ENCODE results near the gene TCEANC2. TPM values are rescaled to one million over a fixed set of nuclear protein-coding genes. Genes with fewer than 3 reads are reported as not detected.
A peak's percentile ranks its signal among the peaks of the same experiment; 100 is the strongest.
"Not testable (repeated sequence)": the region's sequence is repeated elsewhere in the genome, so short reads cannot be mapped to it uniquely, and the experiment has no call there.

The TCEANC2 gene
- polyA plus RNA-seq (ENCODE audit: insufficient read length), result 5.4 TPM

DNA sequence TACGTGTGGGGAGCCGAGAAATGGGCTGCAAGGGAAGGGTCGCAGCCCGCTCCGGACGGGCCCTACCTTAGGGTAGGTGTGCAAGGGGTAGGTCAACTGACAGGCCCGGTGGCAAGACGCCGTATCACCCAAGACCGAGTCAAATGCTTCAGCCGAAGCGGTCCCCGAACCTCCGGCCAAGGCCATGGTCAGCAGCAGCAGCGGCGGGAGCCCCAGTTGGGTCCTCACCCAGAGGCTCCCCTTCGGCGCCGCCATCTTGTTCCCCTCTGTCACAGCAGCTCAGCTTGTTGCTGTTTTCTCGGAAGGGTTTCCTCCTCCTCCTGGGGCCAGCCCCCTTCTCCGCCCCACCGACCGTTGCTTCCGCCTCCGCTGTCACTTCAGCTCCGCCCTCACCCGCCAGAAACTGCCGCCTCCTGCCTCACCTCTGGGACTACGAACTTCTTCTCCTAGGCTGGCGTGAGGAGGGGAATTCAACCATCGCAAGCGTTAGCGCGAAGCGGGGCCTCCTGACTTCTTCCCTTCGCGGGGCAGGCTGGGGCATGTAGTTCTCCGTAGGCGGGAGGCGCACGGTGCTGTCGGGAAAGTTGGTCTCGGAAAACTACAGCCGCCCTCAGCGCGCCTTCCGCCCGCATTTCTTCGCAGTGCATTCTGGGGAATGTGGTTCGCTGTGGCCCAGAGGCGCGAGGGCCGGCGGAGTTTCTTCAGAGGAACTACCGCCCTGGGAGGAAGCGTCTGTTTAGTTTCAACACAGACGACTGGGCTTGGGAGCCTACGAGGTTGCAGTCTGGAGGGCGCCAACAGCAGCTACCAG is at the start of gene TCEANC2, which contains the start of gene TMEM59:
TCEANC2 (plus strand) TSS at position 675 of the 811 bp plus-strand sequence. CDS start 815 bp downstream, outside the sequence.
TMEM59 (minus strand) TSS at position 271 of the 811 bp plus-strand sequence; CDS start at position 255, 16 bp downstream.
- DNase-seq (ENCODE audit: low read depth), result peak; percentile 98

DNA sequence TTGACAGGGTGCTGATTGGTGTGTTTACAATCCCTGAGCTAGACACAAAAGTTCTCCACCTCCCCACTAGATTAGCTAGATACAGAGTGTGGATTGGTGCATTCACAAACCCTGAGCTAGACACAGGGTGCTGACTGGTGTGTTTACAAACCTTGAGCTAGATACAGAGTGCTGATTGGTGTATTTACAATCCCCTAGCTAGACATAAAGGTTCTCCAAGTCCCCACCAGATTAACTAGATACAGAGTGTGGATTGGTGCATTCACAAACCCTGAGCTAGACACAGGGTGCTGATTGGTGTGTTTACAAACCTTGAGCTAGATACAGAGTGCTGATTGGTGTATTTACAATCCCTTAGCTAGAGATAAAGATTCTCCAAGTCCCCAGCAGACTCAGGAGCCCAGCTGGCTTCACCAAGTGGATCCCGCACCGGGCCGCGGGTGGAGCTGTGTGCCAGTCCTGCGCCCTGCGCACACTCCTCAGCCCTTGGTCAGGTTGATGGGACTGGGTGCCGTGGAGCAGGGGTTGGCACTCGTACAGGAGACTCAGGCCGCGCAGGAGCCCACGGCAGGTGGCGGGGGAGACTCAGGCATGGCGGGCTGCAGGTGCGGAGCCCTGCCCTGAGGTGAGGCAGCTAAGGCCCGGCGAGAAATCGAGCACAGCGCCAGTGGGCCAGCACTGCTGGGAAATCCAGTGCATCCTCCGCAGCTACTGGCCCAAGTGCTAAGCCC is 49.5 kb upstream of the TCEANC2 start:
- DNase-seq (ENCODE audit: low read depth), result not testable (repeated sequence)

GRCh38 chr1:54004481-54005049 is 48.8 kb upstream of the TCEANC2 start:
- no peak for DNase-seq (ENCODE audit: low read depth)

GRCh38 chr1:54006508-54006907 is 46.9 kb upstream of the TCEANC2 start:
- DNase-seq (ENCODE audit: low read depth), result no peak

DNA sequence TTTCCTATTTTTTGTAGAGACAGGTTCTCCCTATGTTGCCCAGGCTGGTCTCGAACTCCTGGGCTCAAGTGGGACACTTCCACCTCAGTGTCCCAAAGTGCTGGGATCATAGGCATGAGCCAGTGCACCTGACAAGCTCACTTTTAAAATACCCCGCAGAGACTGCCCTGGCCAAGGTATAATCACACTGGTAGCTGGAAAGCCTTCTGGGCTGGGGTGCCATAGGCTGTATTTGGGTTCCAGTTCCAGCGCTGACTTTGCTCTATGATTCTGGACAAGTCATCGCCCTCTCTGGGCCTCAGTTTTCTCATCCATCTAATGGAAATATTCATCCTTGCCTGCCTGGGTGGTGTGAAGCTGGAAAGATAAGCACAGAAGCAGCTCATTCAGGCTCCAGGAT is 45.8 kb upstream of the TCEANC2 start:
- DNase-seq (ENCODE audit: low read depth), result no peak

DNA sequence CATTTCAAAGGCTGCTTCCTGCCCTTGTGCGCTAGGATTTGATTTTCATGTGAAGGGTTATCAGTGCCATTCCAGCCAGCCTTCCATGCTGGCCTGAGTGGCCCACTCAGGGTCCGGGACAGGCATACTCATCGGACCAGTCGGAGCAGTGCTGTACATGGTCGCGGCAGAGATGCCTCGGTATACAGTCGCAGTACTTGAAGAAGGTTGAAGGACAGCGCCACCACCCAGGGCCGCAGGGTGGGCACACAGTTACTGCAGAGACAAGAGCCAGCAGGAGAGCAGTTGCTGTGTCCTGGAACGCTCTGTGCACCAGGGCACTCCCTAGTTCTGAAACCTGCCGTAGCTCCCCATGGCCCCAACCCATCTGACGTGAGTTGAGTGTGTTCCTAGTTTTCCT is 44.5 kb upstream of the TCEANC2 start:
- DNase-seq (ENCODE audit: low read depth), result no peak

- DNase-seq (ENCODE audit: low read depth), result no peak
Measured at GRCh38 chr1:54009406-54009805, 44.0 kb upstream of the TCEANC2 start.

DNA sequence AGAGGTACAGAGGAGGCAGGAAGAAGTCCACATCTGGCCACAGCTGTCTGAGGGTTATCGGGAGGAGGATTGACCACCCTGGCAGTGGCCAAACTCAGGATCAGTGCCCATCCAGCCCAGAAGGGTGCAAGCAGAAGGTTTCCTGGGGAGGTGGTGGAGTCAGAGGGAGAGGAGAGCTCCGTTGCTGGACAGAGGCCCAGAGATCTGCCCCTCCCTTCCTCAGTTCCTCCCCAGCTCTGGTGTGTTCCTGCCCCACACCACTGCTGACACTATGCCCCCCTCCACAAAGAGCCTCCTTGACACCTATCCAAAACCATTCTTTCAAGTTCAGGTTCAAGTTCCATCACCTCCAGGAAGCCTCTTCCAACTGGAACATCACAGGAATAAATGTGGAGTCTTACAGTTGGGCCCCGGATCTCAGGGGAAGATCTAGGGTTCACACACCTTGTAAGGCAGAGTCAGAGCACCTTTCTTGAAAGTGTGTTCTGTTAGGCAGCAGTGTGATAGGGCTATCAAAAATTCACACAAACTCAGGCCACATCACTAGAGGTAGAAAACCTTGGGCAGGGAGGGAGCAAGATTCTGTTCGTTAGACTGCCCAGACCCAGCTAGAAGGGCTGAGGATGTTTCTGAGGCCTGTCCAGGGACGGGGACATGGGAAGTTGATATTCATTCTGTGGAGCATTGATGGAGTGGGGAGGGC is 42.8 kb upstream of the TCEANC2 start:
- no peak for DNase-seq (ENCODE audit: low read depth)

DNA sequence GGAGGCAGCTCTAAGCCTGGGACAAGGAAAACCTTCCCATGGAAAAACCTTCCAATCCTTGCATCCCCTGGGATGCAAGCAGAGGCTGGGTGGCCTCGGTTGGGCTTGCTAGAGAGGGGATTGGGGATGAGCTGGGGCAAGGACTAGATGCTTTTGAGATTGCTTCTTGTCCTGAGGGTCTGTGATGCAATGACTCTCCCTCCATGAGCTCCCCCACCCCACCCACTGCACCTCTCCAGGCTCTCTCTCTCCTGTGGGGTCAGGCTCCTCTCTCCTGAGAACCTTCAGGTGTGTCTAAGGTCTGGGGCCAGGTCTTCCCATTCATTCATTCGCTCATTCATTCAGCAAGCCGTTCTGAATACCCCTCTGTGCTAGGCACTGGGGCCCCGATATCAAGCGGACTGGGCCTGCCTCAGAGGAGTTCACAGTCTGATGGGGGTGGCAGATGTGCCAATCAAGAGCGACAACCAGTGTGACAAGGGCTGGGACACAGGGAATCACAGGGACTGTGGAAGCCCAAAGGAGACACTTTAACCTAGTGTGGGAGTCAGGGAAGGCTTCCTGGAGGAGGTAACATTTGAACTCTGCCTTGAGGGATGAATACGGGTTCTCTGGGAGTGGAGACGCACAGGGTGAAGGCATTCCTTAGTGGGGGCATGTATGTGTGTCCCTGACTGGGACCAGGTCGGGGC is 41.9 kb upstream of the TCEANC2 start:
- DNase-seq (ENCODE audit: low read depth), result no peak

GRCh38 chr1:54012008-54012325 is 41.4 kb upstream of the TCEANC2 start:
- no peak for DNase-seq (ENCODE audit: low read depth)

GRCh38 chr1:54012863-54013262 is 40.5 kb upstream of the TCEANC2 start:
- no peak for DNase-seq (ENCODE audit: low read depth)

GRCh38 chr1:54013393-54014008 is 39.9 kb upstream of the TCEANC2 start:
- no peak for DNase-seq (ENCODE audit: low read depth)

DNA sequence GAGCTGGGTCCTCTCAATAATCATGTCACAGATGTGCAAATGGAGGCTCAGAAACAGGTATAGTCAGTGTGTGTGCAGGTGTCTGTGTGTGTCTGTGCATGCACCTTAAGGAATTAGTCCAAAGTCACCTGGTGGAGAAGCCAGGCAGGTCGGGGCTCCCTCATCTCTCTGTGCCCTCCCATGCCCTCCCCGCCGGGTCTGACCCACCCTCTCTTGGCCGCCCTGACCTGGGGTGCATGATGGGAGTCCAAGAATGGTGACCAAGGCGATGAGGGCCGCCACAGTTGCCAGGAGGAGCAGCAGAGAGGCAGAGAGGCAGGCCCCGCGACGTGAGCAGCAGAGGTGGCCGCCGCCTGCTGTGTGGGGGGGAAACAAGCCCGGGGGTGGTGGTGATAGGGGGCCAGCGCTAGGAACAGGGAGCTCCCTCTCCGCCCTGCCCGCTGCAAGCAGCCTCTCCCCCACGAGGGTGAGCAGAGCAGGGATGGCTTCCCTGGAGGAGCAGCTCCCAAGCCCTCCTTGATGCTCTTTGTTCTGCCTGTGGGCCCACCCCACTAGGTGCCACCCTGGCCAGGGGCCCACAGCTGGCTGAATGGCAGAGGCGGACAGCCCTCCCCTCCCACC is 39.3 kb upstream of the TCEANC2 start:
- no peak for DNase-seq (ENCODE audit: low read depth)

- no peak for DNase-seq (ENCODE audit: low read depth)
Measured at GRCh38 chr1:54016343-54017282, 36.8 kb upstream of the TCEANC2 start.

GRCh38 chr1:54017979-54018378 is 35.4 kb upstream of the TCEANC2 start, which contains the start of gene LDLRAD1:
Gene LDLRAD1 (minus strand): TSS chr1:54018186. CDS start chr1:54018112, 74 bp downstream.
- no peak for DNase-seq (ENCODE audit: low read depth)

DNA sequence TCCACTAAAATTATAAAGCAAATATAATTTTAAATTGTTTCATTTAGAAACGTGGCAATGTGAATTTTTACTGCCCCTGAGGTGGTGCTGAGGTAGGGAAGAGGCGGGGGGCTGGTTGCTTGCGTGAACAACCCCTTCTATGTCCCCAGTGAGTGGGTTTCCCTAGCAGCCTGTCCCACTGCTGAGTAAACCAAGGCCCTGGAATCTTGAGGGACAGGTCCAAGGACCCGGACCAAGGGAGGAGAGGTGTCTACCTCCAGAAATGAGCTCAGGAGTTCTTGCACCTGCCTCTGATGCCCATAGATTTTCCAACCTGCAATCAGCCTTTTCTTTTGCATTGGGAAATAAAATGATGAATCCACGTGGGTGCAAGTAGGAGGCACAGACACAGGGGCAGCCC is 34.8 kb upstream of the TCEANC2 start:
- no peak for DNase-seq (ENCODE audit: low read depth)

DNA sequence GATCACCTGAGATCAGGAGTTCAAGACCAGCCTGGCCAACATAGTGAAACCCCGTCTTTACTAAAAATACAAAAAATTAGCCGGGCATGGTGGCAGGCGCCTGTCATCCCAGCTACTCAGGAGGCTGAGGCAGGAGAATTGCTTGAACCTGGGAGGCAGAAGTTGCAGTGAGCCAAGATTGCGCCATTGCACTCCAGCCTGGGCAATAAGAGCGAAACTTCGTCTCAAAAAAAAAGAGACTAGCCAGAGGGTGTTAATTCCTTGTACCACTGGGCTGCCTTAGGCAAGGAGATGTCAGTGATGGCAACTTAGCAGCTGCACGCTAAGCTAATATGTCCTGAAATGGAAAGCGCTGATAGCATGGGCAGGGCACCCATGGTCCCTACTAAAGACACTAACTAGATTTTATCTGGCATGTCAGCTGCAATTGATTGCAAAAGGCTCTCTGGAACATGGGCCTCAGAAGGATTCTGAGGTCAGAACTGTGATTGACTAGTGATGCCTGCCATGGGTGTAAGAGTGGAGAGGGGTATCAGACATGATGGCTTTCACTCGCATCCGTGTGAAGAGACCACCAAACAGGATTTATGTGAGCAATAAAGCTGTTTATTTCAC is 33.7 kb upstream of the TCEANC2 start:
- DNase-seq (ENCODE audit: low read depth), result not testable (repeated sequence)

- no peak for DNase-seq (ENCODE audit: low read depth)
Measured at GRCh38 chr1:54024358-54024757, 29.1 kb upstream of the TCEANC2 start.

DNA sequence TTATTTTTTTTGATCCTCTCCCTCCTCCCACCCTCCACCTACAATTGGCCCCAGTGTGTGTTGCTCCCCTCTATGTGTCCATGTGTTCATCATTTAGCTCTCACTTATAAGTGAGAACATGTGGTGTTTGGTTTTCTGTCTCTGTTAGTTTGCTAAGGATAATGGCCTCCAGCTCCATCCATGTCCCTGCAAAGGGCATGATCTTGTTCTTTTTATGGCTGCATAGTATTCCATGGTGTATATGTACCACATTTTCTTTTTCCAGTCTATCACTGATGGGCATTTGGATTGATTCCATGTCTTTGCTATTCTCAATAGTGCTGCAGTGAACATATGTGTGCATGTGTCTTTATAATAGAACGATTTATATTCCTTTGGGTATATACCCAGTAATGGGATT is 28.6 kb upstream of the TCEANC2 start:
- DNase-seq (ENCODE audit: low read depth), result not testable (repeated sequence)
